Peyer's patch (tissue), 4 donors: ENCODE results near the gene IL6.

Source experiments
- CTCF ChIP-seq, 6 experiments: fragments of 450-650 bp in 4 of 6; fragments of 200-600 bp in 2 of 6; sonication (generic) in 1 of 6; IDR thresholded peaks; one replicate each; pipeline ENCODE4 v1.5.1; 2017 to 2019; ENCODE audit warnings: antibody characterized with exemption in 6 of 6, mild to moderate bottlenecking in 3 of 6, moderate library complexity in 1 of 6
- POLR2A ChIP-seq, 2 donors: fragments of 450-650 bp; IDR thresholded peaks; one replicate each; pipeline ENCODE4 v1.5.1; 2017; ENCODE audit warnings: antibody characterized with exemption in 2 of 2, mild to moderate bottlenecking in 2 of 2, moderate library complexity in 2 of 2

- no peak for TF ChIP-seq POLR2A (IDR thresholded peaks at IDR 0.05)
- no peak for TF ChIP-seq CTCF (IDR thresholded peaks at IDR 0.05)
Measured at GRCh38 chr7:22758576-22758975, 31.6 kb downstream of the IL6 start.
